H9 (cell line): ENCODE results near the gene HDAC6. TPM values are rescaled to one million over a fixed set of nuclear protein-coding genes. Genes with fewer than 3 reads are reported as not detected.

Source experiments
- DNase-seq: peaks from one replicate; pipeline ENCODE4 v3.0.0-alpha.2; 2017
- H2AFZ ChIP-seq: one replicate; pipeline ENCODE4 v1.6.1; 2013; ENCODE audit warnings: mild to moderate bottlenecking, low read length, control low read depth, moderate library complexity
- H2AK5ac ChIP-seq: 2 replicates; pipeline ENCODE4 v1.6.1; 2013; ENCODE audit warnings: low read length, control low read depth, mixed read lengths; ENCODE audit not compliant: insufficient read length
- H2BK120ac ChIP-seq: one replicate; pipeline ENCODE4 v1.6.1; 2013; ENCODE audit warnings: low read depth, mild to moderate bottlenecking, low read length, control low read depth, inconsistent platforms; ENCODE audit not compliant: poor library complexity, severe bottlenecking
- H2BK12ac ChIP-seq: 2 replicates; pipeline ENCODE4 v1.6.1; 2013; ENCODE audit warnings: low read length, control low read depth, mixed read lengths, low read depth; ENCODE audit not compliant: insufficient read length
- H2BK15ac ChIP-seq: 2 replicates; pipeline ENCODE4 v1.6.1; 2013; ENCODE audit warnings: low read depth, low read length, control low read depth
- H2BK20ac ChIP-seq: one replicate; pipeline ENCODE4 v1.6.1; 2013; ENCODE audit warnings: low read depth, mild to moderate bottlenecking, low read length, control low read depth, inconsistent platforms; ENCODE audit not compliant: poor library complexity, severe bottlenecking
- H2BK5ac ChIP-seq: 2 replicates; pipeline ENCODE4 v1.6.1; 2013; ENCODE audit warnings: low read length, control low read depth, mixed read lengths; ENCODE audit not compliant: insufficient read length
- H3K14ac ChIP-seq: 2 replicates; pipeline ENCODE4 v1.6.1; 2013; ENCODE audit warnings: low read length, control low read depth; ENCODE audit not compliant: insufficient read depth
- H3K18ac ChIP-seq: 2 replicates; pipeline ENCODE4 v1.6.1; 2013; ENCODE audit warnings: low read depth, mild to moderate bottlenecking, mixed read lengths, low read length, control low read depth; ENCODE audit not compliant: insufficient read length
- H3K23ac ChIP-seq: 2 replicates; pipeline ENCODE4 v1.6.1; 2013; ENCODE audit warnings: low read length, control low read depth, mixed read lengths, low read depth; ENCODE audit not compliant: insufficient read length
- H3K23me2 ChIP-seq: 2 replicates; pipeline ENCODE4 v1.6.1; 2013; ENCODE audit warnings: low read depth, mild to moderate bottlenecking, mixed read lengths, low read length, control low read depth; ENCODE audit not compliant: insufficient read length, poor library complexity, severe bottlenecking
- H3K27ac ChIP-seq: 2 replicates; pipeline ENCODE4 v1.5.1; 2013; ENCODE audit warnings: low read length, control low read depth, mixed read lengths, low read depth; ENCODE audit not compliant: insufficient read length
- H3K27me3 ChIP-seq: 2 replicates; pipeline ENCODE4 v1.6.1; 2013; ENCODE audit warnings: low read length, control low read depth, inconsistent platforms; ENCODE audit not compliant: insufficient read depth
- H3K4ac ChIP-seq: 2 replicates; pipeline ENCODE4 v1.6.1; 2013; ENCODE audit warnings: low read depth, mild to moderate bottlenecking, control low read depth, inconsistent platforms, low read length, moderate library complexity
- H3K4me1 ChIP-seq: 2 replicates; pipeline ENCODE4 v1.6.1; 2013; ENCODE audit warnings: low read length, control low read depth, inconsistent platforms; ENCODE audit not compliant: insufficient read depth
- H3K4me2 ChIP-seq: 2 replicates; pipeline ENCODE4 v1.6.1; 2013; ENCODE audit warnings: low read length, control low read depth, mixed read lengths; ENCODE audit not compliant: insufficient read length, insufficient read depth
- H3K56ac ChIP-seq: 2 replicates; pipeline ENCODE4 v1.6.1; 2013; ENCODE audit warnings: low read depth, mild to moderate bottlenecking, mixed read lengths, low read length, control low read depth; ENCODE audit not compliant: insufficient read length
- H3K79me1 ChIP-seq: 2 replicates; pipeline ENCODE4 v1.6.1; 2013; ENCODE audit warnings: low read depth, mild to moderate bottlenecking, moderate library complexity, low read length, control low read depth, inconsistent platforms; ENCODE audit not compliant: insufficient read depth, poor library complexity, severe bottlenecking
- H3K79me2 ChIP-seq: 2 replicates; pipeline ENCODE4 v1.6.1; 2013; ENCODE audit warnings: low read length, control low read depth, inconsistent platforms; ENCODE audit not compliant: insufficient read depth
- H3K9ac ChIP-seq: 2 replicates; pipeline ENCODE4 v1.6.1; 2013; ENCODE audit warnings: low read length, control low read depth, mixed read lengths; ENCODE audit not compliant: insufficient read length; ENCODE audit errors: extremely low read depth
- H3K9me3 ChIP-seq: one replicate; pipeline ENCODE4 v1.6.1; 2013; ENCODE audit warnings: low read depth, low read length, inconsistent platforms; ENCODE audit not compliant: control insufficient read depth
- H3T11ph ChIP-seq: one replicate; pipeline ENCODE4 v1.6.1; 2013; ENCODE audit warnings: mild to moderate bottlenecking, low read length, control low read depth, inconsistent platforms
- H4K20me1 ChIP-seq: one replicate; pipeline ENCODE4 v1.6.1; 2013; ENCODE audit not compliant: control insufficient read depth, insufficient read length, insufficient read depth
- H4K5ac ChIP-seq: 2 replicates; pipeline ENCODE4 v1.6.1; 2013; ENCODE audit warnings: low read depth, mild to moderate bottlenecking, mixed read lengths, low read length, control low read depth; ENCODE audit not compliant: insufficient read length
- H4K8ac ChIP-seq: replicated peaks from 2 replicates; pipeline ENCODE4 v1.6.1; 2013; ENCODE audit warnings: low read length, control low read depth, mixed read lengths, low read depth; ENCODE audit not compliant: insufficient read length
- H4K91ac ChIP-seq: 2 replicates; pipeline ENCODE4 v1.6.1; 2013; ENCODE audit warnings: low read depth, mild to moderate bottlenecking, moderate library complexity, mixed read lengths, low read length, control low read depth; ENCODE audit not compliant: insufficient read length
- H3K27ac Mint-ChIP-seq, 3 experiments: 2 replicates in 2 of 3; 3 replicates in 1 of 3; pipeline ENCODE4 v1.8.0; 2020 to 2021; ENCODE audit warnings: mixed read lengths in 3 of 3, mild to moderate bottlenecking in 1 of 3, moderate library complexity in 1 of 3
- H3K27me3 Mint-ChIP-seq: 2 replicates; pipeline ENCODE4 v1.8.0; 2021; ENCODE audit warnings: low read depth, mild to moderate bottlenecking, moderate library complexity, mixed read lengths
- H3K36me3 Mint-ChIP-seq, 3 experiments: 2 replicates in 2 of 3; 3 replicates in 1 of 3; pipeline ENCODE4 v1.8.0; 2020 to 2021; ENCODE audit warnings: low read depth in 3 of 3, mixed read lengths in 3 of 3; ENCODE audit not compliant: insufficient read depth in 1 of 3
- H3K4me1 Mint-ChIP-seq, 2 experiments: 2 replicates each; pipeline ENCODE4 v1.8.0; 2020; ENCODE audit warnings: mixed read lengths in 2 of 2
- H3K4me3 Mint-ChIP-seq, 2 experiments: 2 replicates in 1 of 2; 3 replicates in 1 of 2; pipeline ENCODE4 v1.8.0; 2020 to 2021; ENCODE audit warnings: mild to moderate bottlenecking in 2 of 2, mixed read lengths in 2 of 2, moderate library complexity in 1 of 2
- H3K9me3 Mint-ChIP-seq, 2 experiments: 2 replicates in 1 of 2; 3 replicates in 1 of 2; pipeline ENCODE4 v1.8.0; 2020; ENCODE audit warnings: mild to moderate bottlenecking in 2 of 2, mixed read lengths in 2 of 2, moderate library complexity in 1 of 2
- CTCF ChIP-seq: fragments of 200-600 bp; sonication (generic); conservative IDR thresholded peaks from 3 replicates; pipeline ENCODE4 v1.8.0; 2021; ENCODE audit warnings: antibody characterized with exemption, mild to moderate bottlenecking
- WGBS: extraction: QIAGEN DNeasy Blood & Tissue Kit; methylation state at CpG from one replicate; pipeline ENCODE4 v1.1.7; 2013; ENCODE audit warnings: missing lambda C conversion rate, low lambda C conversion rate, mixed read lengths; ENCODE audit not compliant: insufficient read length; ENCODE audit errors: extremely low coverage; 5-methylcytosine and 5-hydroxymethylcytosine counted together
- total RNA-seq: library from RNA; stranded (reverse); gene quantifications from 2 replicates; pipeline ENCODE4 v1.2.1, GENCODE V29; 2021

HDAC6 gene
- total RNA-seq, 1 experiment from 2014 or later = 52.8 TPM

- no peaks in the 10 kb centered on the region for H3K4me1 ChIP-seq
- Mint-ChIP-seq H3K27me3 (no peaks in the 10 kb centered on the region), H3K27ac (peak overlapping the region; percentile 77 to 98 (median 96)), H3K36me3 (peaks cover 18 to 28% (median 26%) of the 10 kb centered on the region in 3 experiments), H3K4me1 (peaks cover 5 to 12% of the 10 kb centered on the region in 2 experiments), H3K4me3 (peak overlapping the region; percentile 88 to 95), H3K9me3 (peaks cover 76 to 78% of the 10 kb centered on the region in 2 experiments)
- no peak overlapping the region for H4K91ac ChIP-seq
- no peak overlapping the region for H3K4ac ChIP-seq
- H2BK20ac ChIP-seq = no peak overlapping the region
- no peak overlapping the region for H4K5ac ChIP-seq
- H2BK5ac ChIP-seq = no peak overlapping the region
- no peak overlapping the region for H2AK5ac ChIP-seq
- H2BK15ac ChIP-seq = no peak overlapping the region
- WGBS = no CpG with 5 or more reads among the region's 17 CpGs
- H3T11ph ChIP-seq = no peak overlapping the region
- H4K20me1 ChIP-seq = no peaks in the 10 kb centered on the region
- H3K79me1 ChIP-seq = no peaks in the 10 kb centered on the region
- H3K56ac ChIP-seq = no peak overlapping the region
- no peaks in the 10 kb centered on the region for H3K27me3 ChIP-seq
- TF ChIP-seq CTCF = no peak
- H3K23me2 ChIP-seq = peaks cover 3% of the 10 kb centered on the region
- H2BK120ac ChIP-seq = no peak overlapping the region
- H3K9me3 ChIP-seq = no peaks in the 10 kb centered on the region
- no peak overlapping the region for H2AFZ ChIP-seq
- no peak overlapping the region for H3K23ac ChIP-seq
- H3K27ac ChIP-seq = peak overlapping the region; percentile 73
- peak overlapping the region; percentile 87 for H3K4me2 ChIP-seq
- H3K79me2 ChIP-seq = no peaks in the 10 kb centered on the region
- no peak overlapping the region for H3K14ac ChIP-seq
- no peak overlapping the region for H4K8ac ChIP-seq
- no peak for DNase-seq
- H3K9ac ChIP-seq = peak overlapping the region; percentile 95
- no peak overlapping the region for H2BK12ac ChIP-seq
- H3K18ac ChIP-seq = no peak overlapping the region
Measured at GRCh38 chrX:48800574-48801279, 1.1 kb upstream of the HDAC6 start.
